ENCODE measurements around the gene PPIA.
"Not testable (repeated sequence)": the region's sequence is repeated elsewhere in the genome, so short reads cannot be mapped to it uniquely, and the experiment has no call there.

PPIA gene

GRCh38 chr7:44765579-44766415, 30.7 kb upstream of the PPIA start:
- H3K4me1 ChIP-seq (ENCODE audit: control insufficient read depth, insufficient read depth, low read length): peaks cover 2% of the 10 kb centered on the region
- no peaks in the 10 kb centered on the region for H3K27me3 ChIP-seq (ENCODE audit: control insufficient read depth, insufficient read depth, low read length)
- no peaks in the 10 kb centered on the region for H3K9me3 ChIP-seq (ENCODE audit: control insufficient read depth, insufficient read depth, low read length)
- no peak overlapping the region for H3K4me3 ChIP-seq (ENCODE audit: low read depth, low read length)
- H3K9ac ChIP-seq (ENCODE audit: low read depth, low read length): no peak overlapping the region
- peaks cover 66% of the 10 kb centered on the region for H3K36me3 ChIP-seq (ENCODE audit: control insufficient read depth, insufficient read depth, low read length)

GRCh38 chr7:44766416-44766801, 30.1 kb upstream of the PPIA start:
- Histone ChIP-seq H3K4me3 (ENCODE audit: low read depth, low read length) (no peak overlapping the region), H3K27me3 (ENCODE audit: control insufficient read depth, insufficient read depth, low read length) (no peaks in the 10 kb centered on the region), H3K4me1 (ENCODE audit: control insufficient read depth, insufficient read depth, low read length) (peaks cover 2% of the 10 kb centered on the region), H3K36me3 (ENCODE audit: control insufficient read depth, insufficient read depth, low read length) (peaks cover 61% of the 10 kb centered on the region), H3K9ac (ENCODE audit: low read depth, low read length) (no peak overlapping the region), H3K9me3 (ENCODE audit: control insufficient read depth, insufficient read depth, low read length) (no peaks in the 10 kb centered on the region)

GRCh38 chr7:44767134-44767911, 29.2 kb upstream of the PPIA start:
- no peaks in the 10 kb centered on the region for H3K9me3 ChIP-seq (ENCODE audit: control insufficient read depth, insufficient read depth, low read length)
- H3K4me3 ChIP-seq (ENCODE audit: low read depth, low read length): no peak overlapping the region
- H3K27me3 ChIP-seq (ENCODE audit: control insufficient read depth, insufficient read depth, low read length): no peaks in the 10 kb centered on the region
- peaks cover 56% of the 10 kb centered on the region for H3K36me3 ChIP-seq (ENCODE audit: control insufficient read depth, insufficient read depth, low read length)
- H3K9ac ChIP-seq (ENCODE audit: low read depth, low read length): no peak overlapping the region
- no peaks in the 10 kb centered on the region for H3K4me1 ChIP-seq (ENCODE audit: control insufficient read depth, insufficient read depth, low read length)

- Histone ChIP-seq H3K9ac (ENCODE audit: low read depth, low read length) (no peak overlapping the region), H3K36me3 (ENCODE audit: control insufficient read depth, insufficient read depth, low read length) (peaks cover 48% of the 10 kb centered on the region), H3K27me3 (ENCODE audit: control insufficient read depth, insufficient read depth, low read length) (no peaks in the 10 kb centered on the region), H3K4me3 (ENCODE audit: low read depth, low read length) (no peak overlapping the region), H3K9me3 (ENCODE audit: control insufficient read depth, insufficient read depth, low read length) (no peaks in the 10 kb centered on the region), H3K4me1 (ENCODE audit: control insufficient read depth, insufficient read depth, low read length) (no peaks in the 10 kb centered on the region)
These were observed 28.4 kb upstream of the PPIA start for GRCh38 chr7:44767912-44768627.

GRCh38 chr7:44768628-44769371, 27.7 kb upstream of the PPIA start:
- no peaks in the 10 kb centered on the region for H3K27me3 ChIP-seq (ENCODE audit: control insufficient read depth, insufficient read depth, low read length)
- H3K4me3 ChIP-seq (ENCODE audit: low read depth, low read length): no peak overlapping the region
- H3K4me1 ChIP-seq (ENCODE audit: control insufficient read depth, insufficient read depth, low read length): no peaks in the 10 kb centered on the region
- H3K9ac ChIP-seq (ENCODE audit: low read depth, low read length): no peak overlapping the region
- no peaks in the 10 kb centered on the region for H3K9me3 ChIP-seq (ENCODE audit: control insufficient read depth, insufficient read depth, low read length)
- H3K36me3 ChIP-seq (ENCODE audit: control insufficient read depth, insufficient read depth, low read length): peaks cover 41% of the 10 kb centered on the region

- peaks cover 37% of the 10 kb centered on the region for H3K36me3 ChIP-seq (ENCODE audit: control insufficient read depth, insufficient read depth, low read length)
- no peak overlapping the region for H3K9ac ChIP-seq (ENCODE audit: low read depth, low read length)
- no peak overlapping the region for H3K4me3 ChIP-seq (ENCODE audit: low read depth, low read length)
- no peaks in the 10 kb centered on the region for H3K9me3 ChIP-seq (ENCODE audit: control insufficient read depth, insufficient read depth, low read length)
- H3K4me1 ChIP-seq (ENCODE audit: control insufficient read depth, insufficient read depth, low read length): no peaks in the 10 kb centered on the region
- H3K27me3 ChIP-seq (ENCODE audit: control insufficient read depth, insufficient read depth, low read length): no peaks in the 10 kb centered on the region
These were observed 27.1 kb upstream of the PPIA start for GRCh38 chr7:44769376-44769775.

GRCh38 chr7:44769776-44770294, 26.6 kb upstream of the PPIA start:
- Histone ChIP-seq H3K4me3 (ENCODE audit: low read depth, low read length) (no peak overlapping the region), H3K9me3 (ENCODE audit: control insufficient read depth, insufficient read depth, low read length) (no peaks in the 10 kb centered on the region), H3K4me1 (ENCODE audit: control insufficient read depth, insufficient read depth, low read length) (no peaks in the 10 kb centered on the region), H3K27me3 (ENCODE audit: control insufficient read depth, insufficient read depth, low read length) (no peaks in the 10 kb centered on the region), H3K36me3 (ENCODE audit: control insufficient read depth, insufficient read depth, low read length) (peaks cover 33% of the 10 kb centered on the region), H3K9ac (ENCODE audit: low read depth, low read length) (no peak overlapping the region)

- peaks cover 19% of the 10 kb centered on the region for H3K36me3 ChIP-seq (ENCODE audit: control insufficient read depth, insufficient read depth, low read length)
- H3K4me3 ChIP-seq (ENCODE audit: low read depth, low read length): no peak overlapping the region
- no peaks in the 10 kb centered on the region for H3K27me3 ChIP-seq (ENCODE audit: control insufficient read depth, insufficient read depth, low read length)
- no peaks in the 10 kb centered on the region for H3K9me3 ChIP-seq (ENCODE audit: control insufficient read depth, insufficient read depth, low read length)
- no peak overlapping the region for H3K9ac ChIP-seq (ENCODE audit: low read depth, low read length)
- no peaks in the 10 kb centered on the region for H3K4me1 ChIP-seq (ENCODE audit: control insufficient read depth, insufficient read depth, low read length)
These were observed 25.1 kb upstream of the PPIA start for GRCh38 chr7:44771358-44771757.

- H3K27me3 ChIP-seq (ENCODE audit: control insufficient read depth, insufficient read depth, low read length): no peaks in the 10 kb centered on the region
- peaks cover 9% of the 10 kb centered on the region for H3K36me3 ChIP-seq (ENCODE audit: control insufficient read depth, insufficient read depth, low read length)
- no peaks in the 10 kb centered on the region for H3K9me3 ChIP-seq (ENCODE audit: control insufficient read depth, insufficient read depth, low read length)
- no peak overlapping the region for H3K9ac ChIP-seq (ENCODE audit: low read depth, low read length)
- H3K4me3 ChIP-seq (ENCODE audit: low read depth, low read length): no peak overlapping the region
- H3K4me1 ChIP-seq (ENCODE audit: control insufficient read depth, insufficient read depth, low read length): no peaks in the 10 kb centered on the region
These were observed 24.0 kb upstream of the PPIA start for GRCh38 chr7:44772440-44772839.

- peaks cover 5% of the 10 kb centered on the region for H3K36me3 ChIP-seq (ENCODE audit: control insufficient read depth, insufficient read depth, low read length)
- no peaks in the 10 kb centered on the region for H3K9me3 ChIP-seq (ENCODE audit: control insufficient read depth, insufficient read depth, low read length)
- no peaks in the 10 kb centered on the region for H3K27me3 ChIP-seq (ENCODE audit: control insufficient read depth, insufficient read depth, low read length)
- no peaks in the 10 kb centered on the region for H3K4me1 ChIP-seq (ENCODE audit: control insufficient read depth, insufficient read depth, low read length)
- no peak overlapping the region for H3K4me3 ChIP-seq (ENCODE audit: low read depth, low read length)
- H3K9ac ChIP-seq (ENCODE audit: low read depth, low read length): no peak overlapping the region
These were observed 23.6 kb upstream of the PPIA start for GRCh38 chr7:44772867-44773266.

GRCh38 chr7:44774486-44774885, 22.0 kb upstream of the PPIA start:
- not testable (repeated sequence) for H3K4me1 ChIP-seq (ENCODE audit: control insufficient read depth, insufficient read depth, low read length); H3K27me3 ChIP-seq (ENCODE audit: control insufficient read depth, insufficient read depth, low read length); H3K36me3 ChIP-seq (ENCODE audit: control insufficient read depth, insufficient read depth, low read length); H3K9me3 ChIP-seq (ENCODE audit: control insufficient read depth, insufficient read depth, low read length); H3K4me3 ChIP-seq (ENCODE audit: low read depth, low read length); H3K9ac ChIP-seq (ENCODE audit: low read depth, low read length)

Data from iPS-15b (cell line).